ENCODE data around the gene CYTIP.

DNA sequence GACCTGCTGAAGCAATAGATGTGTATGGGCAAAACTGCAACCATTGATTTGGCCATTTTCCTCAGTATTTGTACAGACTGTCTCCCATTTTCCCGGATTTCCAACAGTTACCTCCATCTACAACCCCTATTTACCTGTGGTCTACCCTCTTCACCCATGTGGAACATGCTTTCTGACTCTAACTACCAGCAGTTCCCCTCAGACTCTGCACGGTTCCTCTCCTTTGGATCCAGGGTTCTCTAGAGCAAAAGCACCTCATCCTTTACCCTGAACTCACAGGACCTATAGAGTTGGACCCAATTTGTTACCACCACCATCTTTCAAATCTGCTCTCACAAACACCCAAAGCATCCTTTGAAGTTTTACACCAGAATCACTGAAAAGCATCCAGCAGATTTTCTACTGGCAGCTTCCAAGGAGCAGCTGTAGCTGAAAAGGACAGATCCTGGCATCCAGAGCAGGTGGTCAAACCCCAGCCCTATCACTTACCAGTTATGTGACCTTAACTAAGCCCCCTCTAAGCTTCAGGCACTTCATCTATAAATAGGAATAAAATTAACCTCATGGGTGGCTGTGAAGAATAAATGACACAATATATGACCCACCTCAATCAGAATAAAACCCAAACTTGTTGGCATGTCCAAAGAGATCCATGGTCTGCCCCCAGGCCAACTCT lies 15.3 kb downstream of the CYTIP start:
- TF ChIP-seq POLR2AphosphoS5 (IDR thresholded peaks at IDR 0.05; ENCODE audit: low read depth, low read length) (peak; percentile 56), POLR2A (IDR thresholded peaks at IDR 0.05; ENCODE audit: low read depth, low read length) (peak; percentile 29; the same call in 1 of the 2 replicates), TAF1 (IDR thresholded peaks at IDR 0.05; ENCODE audit: low read depth, low read length) (no peak), POU2F2 (IDR thresholded peaks at IDR 0.05; ENCODE audit: low read depth, low read length) (no peak), SPI1 (IDR thresholded peaks at IDR 0.05; ENCODE audit: low read depth, low read length) (no peak)
